ENCODE results near the gene HOXA7. TPM values are rescaled to one million over a fixed set of nuclear protein-coding genes. Genes with fewer than 3 reads are reported as not detected.

Gene HOXA7
- total and polyA plus RNA-seq, 2 of the 8 experiments (the other 6 are each of a cell fraction or from before 2014, with no cell fraction given): 0.03 TPM; not detected in 1

DNA sequence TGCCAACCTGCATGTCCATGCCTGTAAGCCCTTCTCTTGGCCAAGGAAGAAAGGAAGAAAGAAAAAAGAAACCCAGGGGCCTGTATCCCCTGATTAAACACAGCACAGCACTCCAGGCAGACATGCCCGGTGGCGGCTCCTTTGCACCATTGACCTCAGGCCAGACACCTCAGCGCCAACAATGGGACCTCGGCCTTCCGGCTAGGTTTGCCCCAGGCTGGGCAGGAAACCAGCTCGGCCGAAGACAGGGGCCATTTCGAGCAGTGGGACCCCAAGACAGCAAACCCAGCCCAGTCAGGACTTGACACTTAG, 14.8 kb upstream of the HOXA7 start:
- Histone ChIP-seq H2AK5ac (ENCODE audit: low read depth, low read length) (no peak overlapping the region), H3K14ac (ENCODE audit: insufficient read length) (no peak overlapping the region), H2BK15ac (ENCODE audit: low read length) (no peak overlapping the region), H2BK5ac (ENCODE audit: low read depth, low read length) (no peak overlapping the region), H4K20me1 (replicated peaks in 1 of 2; ENCODE audit: control insufficient read depth in 1 of 2, insufficient read depth in 2 of 2, low read length in 2 of 2) (peaks cover 37 to 56% of the 10 kb centered on the region in 2 experiments), H3K18ac (ENCODE audit: extremely low read depth, low read length) (no peak overlapping the region), H4K8ac (ENCODE audit: extremely low read depth, insufficient read depth, low read length) (no peak overlapping the region), H3K36me3 (ENCODE audit: control insufficient read depth in 2 of 4, insufficient read depth in 4 of 4, low read length in 3 of 4) (peaks cover 0 to 19% (median 0%) of the 10 kb centered on the region in 4 experiments; a peak in 1 of 8 replicates), H3K4me2 (ENCODE audit: insufficient read depth in 1 of 2, low read depth in 2 of 2, low read length in 2 of 2) (no peak overlapping the region), H2BK20ac (ENCODE audit: low read length) (no peak overlapping the region), H4K91ac (replicated peaks; ENCODE audit: insufficient read length, low read length) (no peak overlapping the region), H2AFZ (ENCODE audit: low read length) (no peak overlapping the region), H3K4me1 (replicated peaks in 1 of 4; ENCODE audit: control insufficient read depth in 3 of 4, insufficient read depth in 4 of 4, low read length in 3 of 4) (peaks cover 4 to 11% (median 5%) of the 10 kb centered on the region in 4 experiments; a peak in 5 of 7 replicates), H3K9me3 (ENCODE audit: insufficient read depth in 2 of 2, low read depth in 1 of 2, low read length in 1 of 2) (no peaks in the 10 kb centered on the region; a peak in 1 of 4 replicates), H4K5ac (ENCODE audit: insufficient read length, low read depth, low read length) (no peak overlapping the region), H3K4ac (replicated peaks; ENCODE audit: insufficient read length, low read depth, low read length) (no peak overlapping the region), H2BK120ac (replicated peaks; ENCODE audit: low read depth, low read length) (no peak overlapping the region), H3K23ac (ENCODE audit: insufficient read length) (no peak overlapping the region), H3K9ac (replicated peaks in 1 of 4; ENCODE audit: extremely low read depth in 1 of 4, low read depth in 3 of 4, low read length in 3 of 4) (no peak overlapping the region), H3K27ac (ENCODE audit: low read depth, low read length) (no peak overlapping the region), H3K4me3 (ENCODE audit: extremely low read depth in 1 of 4, insufficient read depth in 2 of 4, low read depth in 3 of 4, low read length in 4 of 4) (no peak overlapping the region), H3K27me3 (replicated peaks in 1 of 4; ENCODE audit: control insufficient read depth in 3 of 4, extremely low read depth in 1 of 4, insufficient read depth in 3 of 4, low read length in 3 of 4) (peaks cover 95 to 100% (median 100%) of the 10 kb centered on the region in 4 experiments), H3K79me2 (ENCODE audit: control insufficient read depth in 1 of 2, insufficient read depth in 2 of 2, low read length in 2 of 2) (no peaks in the 10 kb centered on the region), H3K79me1 (ENCODE audit: low read depth, low read length) (no peaks in the 10 kb centered on the region), H2BK12ac (ENCODE audit: low read depth, low read length) (no peak overlapping the region), H3K56ac (replicated peaks; ENCODE audit: insufficient read length, low read depth, low read length) (no peak overlapping the region), H3K23me2 (ENCODE audit: low read depth, low read length) (no peaks in the 10 kb centered on the region; the same call in 1 of the 2 replicates)
- TF ChIP-seq RXRA (IDR thresholded peaks at IDR 0.05; ENCODE audit: insufficient read depth, low read depth, low read length): no peak
- no peak; the same call in 1 of the 2 replicates for TF ChIP-seq SUZ12 (IDR thresholded peaks at IDR 0.05; ENCODE audit: low read length)
- TF ChIP-seq POLR2AphosphoS5 (IDR thresholded peaks at IDR 0.05; ENCODE audit: low read depth, low read length): no peak
- no peak for TF ChIP-seq SP4 (IDR thresholded peaks at IDR 0.05; ENCODE audit: low read length)
- TF ChIP-seq JUND (IDR thresholded peaks at IDR 0.05; ENCODE audit: low read length): no peak
- no peak for TF ChIP-seq SIX5 (IDR thresholded peaks at IDR 0.05; ENCODE audit: low read depth, low read length)
- no peak for TF ChIP-seq EGR1 (IDR thresholded peaks at IDR 0.05; ENCODE audit: borderline replicate concordance, low read depth, low read length)
- no peak for TF ChIP-seq HDAC6 (IDR thresholded peaks at IDR 0.05; ENCODE audit: low read depth, low read length)
- ChIA-PET CTCF (ENCODE audit: partially characterized antibody) (interaction anchor here (1.3 to 5.4 kb wide), 4 partner anchors 10 to 27 kb away, joined by 3 to 20 read pairs (median 8); partner anchors contain the start of gene HOXA5), POLR2A (ENCODE audit: partially characterized antibody) (no interaction called here)
- FAIRE-seq (no peak), DNase-seq (ENCODE audit: low read depth in 1 of 2, low spot score in 2 of 2) (peak in 1 of 2 experiments; percentile 48)
- 8% methylated on average over 8 of the region's 8 CpGs; no CpG with 5 or more reads in 1 of the 2 experiments for WGBS, 2 experiments (ENCODE audit: extremely low coverage in 1 of 2, insufficient coverage in 1 of 2, insufficient read length in 1 of 2, insufficient replicate concordance in 2 of 2, low coverage in 1 of 2, low lambda C conversion rate in 2 of 2, missing lambda C conversion rate in 1 of 2)

Measured in H1 (cell line).